Nephron progenitor cell (in vitro differentiated cells): Measurements from ENCODE around the gene TNRC6B.

Experiments
- DNase-seq: peaks from one replicate; pipeline ENCODE4 v3.0.0; 2021
- H3K27ac Mint-ChIP-seq: 2 replicates; pipeline ENCODE4 v1.8.0; 2021; ENCODE audit warnings: mild to moderate bottlenecking, moderate library complexity, mixed read lengths
- H3K27me3 Mint-ChIP-seq: 2 replicates; pipeline ENCODE4 v1.8.0; 2021; ENCODE audit warnings: mild to moderate bottlenecking, low read depth, mixed read lengths; ENCODE audit not compliant: poor library complexity
- H3K36me3 Mint-ChIP-seq: 2 replicates; pipeline ENCODE4 v1.8.0; 2021; ENCODE audit warnings: low read depth, mixed read lengths
- H3K4me1 Mint-ChIP-seq: 2 replicates; pipeline ENCODE4 v1.8.0; 2021; ENCODE audit warnings: mixed read lengths
- H3K4me3 Mint-ChIP-seq: 2 replicates; pipeline ENCODE4 v1.8.0; 2021; ENCODE audit warnings: mild to moderate bottlenecking, moderate library complexity, mixed read lengths
- H3K9me3 Mint-ChIP-seq: 2 replicates; pipeline ENCODE4 v1.8.0; 2021; ENCODE audit warnings: mild to moderate bottlenecking, moderate library complexity, mixed read lengths
- CTCF ChIP-seq: fragments of 200-600 bp; sonication (generic); IDR thresholded peaks from 2 replicates; pipeline ENCODE4 v1.5.0; 2021; ENCODE audit warnings: antibody characterized with exemption

The TNRC6B gene

GRCh38 chr22:40177738-40178416, at the start of gene TNRC6B:
Gene TNRC6B (plus strand): TSS chr22:40177925. CDS start chr22:40178136, 211 bp downstream.
- Mint-ChIP-seq H3K27me3 (no peaks in the 10 kb centered on the region), H3K27ac (peak within 1 kb of the TSS; percentile 99), H3K36me3 (peaks cover 4% of the 10 kb centered on the region), H3K9me3 (no peaks in the 10 kb centered on the region), H3K4me3 (peak within 1 kb of the TSS; percentile 97), H3K4me1 (peaks cover 53% of the 10 kb centered on the region)
- DNase-seq = peak; percentile 51
- no peak for TF ChIP-seq CTCF

GRCh38 chr22:40128989-40129388, 48.7 kb upstream of the TNRC6B start:
- H3K36me3 Mint-ChIP-seq = peaks cover 31% of the 10 kb centered on the region
- DNase-seq = no peak
- no peak overlapping the region for H3K4me3 Mint-ChIP-seq
- no peak for TF ChIP-seq CTCF
- H3K4me1 Mint-ChIP-seq = no peaks in the 10 kb centered on the region
- H3K27ac Mint-ChIP-seq = no peak overlapping the region
- H3K27me3 Mint-ChIP-seq = peaks cover 6% of the 10 kb centered on the region
- no peaks in the 10 kb centered on the region for H3K9me3 Mint-ChIP-seq

GRCh38 chr22:40137132-40137531, 40.6 kb upstream of the TNRC6B start:
- peaks cover 4% of the 10 kb centered on the region for H3K4me1 Mint-ChIP-seq
- TF ChIP-seq CTCF = no peak
- no peak overlapping the region for H3K27ac Mint-ChIP-seq
- H3K27me3 Mint-ChIP-seq = peaks cover 3% of the 10 kb centered on the region
- no peak overlapping the region for H3K4me3 Mint-ChIP-seq
- no peaks in the 10 kb centered on the region for H3K9me3 Mint-ChIP-seq
- DNase-seq = no peak
- peaks cover 40% of the 10 kb centered on the region for H3K36me3 Mint-ChIP-seq

- no peak overlapping the region for H3K27ac Mint-ChIP-seq
- no peak for DNase-seq
- H3K9me3 Mint-ChIP-seq = no peaks in the 10 kb centered on the region
- TF ChIP-seq CTCF = no peak
- peaks cover 4% of the 10 kb centered on the region for H3K4me1 Mint-ChIP-seq
- H3K27me3 Mint-ChIP-seq = peaks cover 3% of the 10 kb centered on the region
- H3K36me3 Mint-ChIP-seq = peaks cover 34% of the 10 kb centered on the region
- H3K4me3 Mint-ChIP-seq = no peak overlapping the region
These were observed 38.9 kb upstream of the TNRC6B start for GRCh38 chr22:40138866-40139265.

GRCh38 chr22:40147388-40148176, 30.1 kb upstream of the TNRC6B start:
- DNase-seq = no peak
- H3K27me3 Mint-ChIP-seq = peaks cover 4% of the 10 kb centered on the region
- peaks cover 46% of the 10 kb centered on the region for H3K36me3 Mint-ChIP-seq
- H3K4me3 Mint-ChIP-seq = no peak overlapping the region
- TF ChIP-seq CTCF = no peak
- no peaks in the 10 kb centered on the region for H3K4me1 Mint-ChIP-seq
- no peak overlapping the region for H3K27ac Mint-ChIP-seq
- peaks cover 6% of the 10 kb centered on the region for H3K9me3 Mint-ChIP-seq
